ENCODE measurements around the gene PSMB1.
"Not testable (repeated sequence)": the region's sequence is repeated elsewhere in the genome, so short reads cannot be mapped to it uniquely, and the experiment has no call there.

Gene PSMB1

DNA sequence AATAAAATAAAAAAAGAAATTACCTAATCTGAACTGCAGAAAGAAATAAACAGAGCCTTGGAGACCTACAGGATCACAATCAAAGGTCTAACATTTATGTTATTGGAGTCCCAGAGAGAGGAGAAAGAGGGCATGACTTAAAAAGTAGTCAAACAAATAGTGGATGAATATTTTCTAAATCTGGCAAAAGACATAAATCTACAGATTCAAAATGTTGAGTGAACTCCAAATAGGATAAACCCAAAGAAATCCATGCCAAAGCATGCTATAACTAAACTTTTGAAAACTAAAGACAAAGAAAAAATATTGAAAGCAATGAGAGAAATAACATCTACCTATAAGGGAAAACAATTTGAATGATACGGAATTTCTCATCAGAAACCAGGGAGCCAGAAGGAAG lies 38.2 kb downstream of the PSMB1 start:
- DNase-seq (ENCODE audit: low read depth, low spot score): no peak
- TF ChIP-seq, protein P1, sequence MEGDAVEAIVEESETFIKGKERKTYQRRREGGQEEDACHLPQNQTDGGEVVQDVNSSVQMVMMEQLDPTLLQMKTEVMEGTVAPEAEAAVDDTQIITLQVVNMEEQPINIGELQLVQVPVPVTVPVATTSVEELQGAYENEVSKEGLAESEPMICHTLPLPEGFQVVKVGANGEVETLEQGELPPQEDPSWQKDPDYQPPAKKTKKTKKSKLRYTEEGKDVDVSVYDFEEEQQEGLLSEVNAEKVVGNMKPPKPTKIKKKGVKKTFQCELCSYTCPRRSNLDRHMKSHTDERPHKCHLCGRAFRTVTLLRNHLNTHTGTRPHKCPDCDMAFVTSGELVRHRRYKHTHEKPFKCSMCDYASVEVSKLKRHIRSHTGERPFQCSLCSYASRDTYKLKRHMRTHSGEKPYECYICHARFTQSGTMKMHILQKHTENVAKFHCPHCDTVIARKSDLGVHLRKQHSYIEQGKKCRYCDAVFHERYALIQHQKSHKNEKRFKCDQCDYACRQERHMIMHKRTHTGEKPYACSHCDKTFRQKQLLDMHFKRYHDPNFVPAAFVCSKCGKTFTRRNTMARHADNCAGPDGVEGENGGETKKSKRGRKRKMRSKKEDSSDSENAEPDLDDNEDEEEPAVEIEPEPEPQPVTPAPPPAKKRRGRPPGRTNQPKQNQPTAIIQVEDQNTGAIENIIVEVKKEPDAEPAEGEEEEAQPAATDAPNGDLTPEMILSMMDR (IDR thresholded peaks at IDR 0.05; ENCODE audit: low read depth, low read length): no peak
- in situ Hi-C loops (cut with HindIII; ENCODE audit: low sequenced_read_pairs): no loop called here

DNA sequence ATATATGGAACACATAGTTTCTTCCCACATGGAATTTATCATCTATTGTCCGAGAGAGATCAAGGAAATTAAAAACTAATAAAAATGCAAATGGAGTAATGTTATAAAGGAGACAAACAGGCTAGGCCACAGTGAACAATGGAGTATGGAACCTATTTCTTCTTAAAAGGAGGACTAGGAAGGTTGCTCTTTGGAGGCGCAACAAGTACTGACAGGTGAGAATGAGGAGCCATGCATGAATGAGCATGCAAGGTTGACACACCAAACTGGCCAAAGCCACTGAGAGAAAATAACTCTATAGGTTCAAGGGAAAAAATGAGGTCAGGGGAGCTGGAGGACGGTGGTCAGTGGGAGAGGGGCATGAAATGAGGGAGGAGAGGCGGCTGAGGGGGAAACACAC lies 40.9 kb downstream of the PSMB1 start:
- TF ChIP-seq, protein P1 (IDR thresholded peaks at IDR 0.05; ENCODE audit: low read depth, low read length): no peak
- no peak overlapping the region for H3K4me3 ChIP-seq (ENCODE audit: low read depth, low read length)
- in situ Hi-C loops (cut with HindIII; ENCODE audit: low sequenced_read_pairs): no loop called here
- no peak for DNase-seq (ENCODE audit: low read depth, low spot score)

More for the DNA sequence above, 38.2 kb downstream of the PSMB1 start:
- H3K4me3 ChIP-seq (ENCODE audit: low read depth, low read length): no peak overlapping the region

DNA sequence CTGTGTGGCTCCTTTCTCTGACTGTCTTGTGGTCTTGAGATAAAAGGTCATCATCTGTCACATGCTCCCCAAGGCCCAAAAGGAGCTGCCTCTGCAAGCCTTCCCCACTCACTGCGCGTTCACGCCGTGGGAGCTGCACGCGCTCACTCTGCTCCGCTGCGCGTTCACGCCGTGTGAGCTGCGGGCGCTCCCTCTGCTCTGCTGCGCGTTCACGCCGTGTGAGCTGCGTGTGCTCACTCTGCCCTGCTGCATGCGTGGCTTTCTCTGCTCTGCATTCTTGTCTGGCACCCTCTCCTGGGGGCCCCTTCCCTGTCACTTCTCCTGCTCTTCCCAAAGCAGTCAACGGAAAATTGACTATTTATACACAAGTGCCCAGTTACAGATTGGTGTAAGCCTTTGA lies 42.5 kb downstream of the PSMB1 start:
- no peak overlapping the region for H3K4me3 ChIP-seq (ENCODE audit: low read depth, low read length)
- in situ Hi-C loops (cut with HindIII; ENCODE audit: low sequenced_read_pairs): no loop called here
- no peak for DNase-seq (ENCODE audit: low read depth, low spot score)
- TF ChIP-seq, protein P1 (IDR thresholded peaks at IDR 0.05; ENCODE audit: low read depth, low read length): no peak

DNA sequence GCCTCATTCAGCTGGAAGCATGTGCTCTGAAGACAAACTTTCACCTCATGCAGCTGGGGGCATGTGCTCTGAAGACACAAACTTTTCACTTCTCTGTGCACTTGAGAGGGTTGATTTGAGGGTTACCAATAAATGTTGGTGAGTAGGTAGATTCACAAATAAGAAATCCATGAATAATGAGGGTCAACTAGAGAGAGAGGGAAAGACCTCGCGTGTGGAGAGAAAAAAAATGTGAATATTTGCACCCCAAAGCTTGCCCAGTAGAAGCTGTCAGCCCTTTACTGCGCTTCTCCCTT lies 43.4 kb downstream of the PSMB1 start:
- TF ChIP-seq, protein P1 (IDR thresholded peaks at IDR 0.05; ENCODE audit: low read depth, low read length): no peak
- in situ Hi-C loops (cut with HindIII; ENCODE audit: low sequenced_read_pairs): no loop called here
- H3K4me3 ChIP-seq (ENCODE audit: low read depth, low read length): no peak overlapping the region
- DNase-seq (ENCODE audit: low read depth, low spot score): no peak

DNA sequence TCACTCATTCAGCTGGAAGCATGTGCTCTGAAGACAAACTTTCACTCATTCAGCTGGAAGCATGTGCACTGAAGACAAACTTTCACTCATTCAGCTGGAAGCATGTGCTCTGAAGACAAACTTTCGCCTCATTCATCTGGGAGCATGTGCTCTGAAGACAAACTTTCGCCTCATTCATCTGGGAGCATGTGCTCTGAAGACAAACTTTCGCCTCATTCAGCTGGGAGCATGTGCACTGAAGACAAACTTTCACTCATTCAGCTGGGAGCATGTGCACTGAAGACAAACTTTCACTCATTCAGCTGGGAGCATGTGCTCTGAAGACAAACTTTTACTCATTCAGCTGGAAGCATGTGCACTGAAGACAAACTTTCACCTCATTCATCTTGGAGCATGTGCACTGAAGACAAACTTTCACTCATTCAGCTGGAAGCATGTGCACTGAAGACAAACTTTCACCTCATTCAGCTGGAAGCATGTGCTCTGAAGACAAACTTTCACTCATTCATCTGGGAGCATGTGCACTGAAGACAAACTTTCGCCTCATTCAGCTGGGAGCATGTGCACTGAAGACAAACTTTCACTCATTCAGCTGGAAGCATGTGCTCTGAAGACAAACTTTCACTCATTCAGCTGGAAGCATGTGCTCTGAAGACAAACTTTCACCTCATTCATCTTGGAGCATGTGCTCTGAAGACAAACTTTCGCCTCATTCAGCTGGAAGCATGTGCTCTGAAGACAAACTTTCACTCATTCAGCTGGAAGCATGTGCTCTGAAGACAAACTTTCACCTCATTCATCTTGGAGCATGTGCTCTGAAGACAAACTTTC lies 44.0 kb downstream of the PSMB1 start:
- DNase-seq (ENCODE audit: low read depth, low spot score); in situ Hi-C loops (cut with HindIII; ENCODE audit: low sequenced_read_pairs); H3K4me3 ChIP-seq (ENCODE audit: low read depth, low read length): not testable (repeated sequence)

DNA sequence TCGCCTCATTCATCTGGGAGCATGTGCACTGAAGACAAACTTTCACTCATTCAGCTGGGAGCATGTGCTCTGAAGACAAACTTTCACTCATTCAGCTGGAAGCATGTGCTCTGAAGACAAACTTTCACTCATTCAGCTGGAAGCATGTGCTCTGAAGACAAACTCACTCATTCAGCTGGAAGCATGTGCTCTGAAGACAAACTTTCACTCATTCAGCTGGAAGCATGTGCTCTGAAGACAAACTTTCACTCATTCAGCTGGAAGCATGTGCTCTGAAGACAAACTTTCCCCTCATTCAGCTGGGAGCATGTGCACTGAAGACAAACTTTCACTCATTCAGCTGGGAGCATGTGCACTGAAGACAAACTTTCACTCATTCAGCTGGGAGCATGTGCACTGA lies 44.8 kb downstream of the PSMB1 start:
- DNase-seq (ENCODE audit: low read depth, low spot score); H3K4me3 ChIP-seq (ENCODE audit: low read depth, low read length); in situ Hi-C loops (cut with HindIII; ENCODE audit: low sequenced_read_pairs): not testable (repeated sequence)

DNA sequence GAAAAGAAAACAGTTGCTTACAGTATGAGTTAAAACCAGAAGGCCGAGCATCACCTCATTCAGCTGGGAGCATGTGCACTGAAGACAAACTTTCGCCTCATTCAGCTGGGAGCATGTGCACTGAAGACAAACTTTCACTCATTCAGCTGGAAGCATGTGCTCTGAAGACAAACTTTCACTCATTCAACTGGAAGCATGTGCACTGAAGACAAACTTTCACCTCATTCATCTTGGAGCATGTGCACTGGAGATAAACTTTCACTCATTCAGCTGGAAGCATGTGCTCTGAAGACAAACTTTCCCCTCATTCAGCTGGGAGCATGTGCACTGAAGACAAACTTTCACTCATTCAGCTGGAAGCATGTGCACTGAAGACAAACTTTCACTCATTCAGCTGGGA lies 45.4 kb downstream of the PSMB1 start:
- in situ Hi-C loops (cut with HindIII; ENCODE audit: low sequenced_read_pairs); H3K4me3 ChIP-seq (ENCODE audit: low read depth, low read length); DNase-seq (ENCODE audit: low read depth, low spot score): not testable (repeated sequence)

DNA sequence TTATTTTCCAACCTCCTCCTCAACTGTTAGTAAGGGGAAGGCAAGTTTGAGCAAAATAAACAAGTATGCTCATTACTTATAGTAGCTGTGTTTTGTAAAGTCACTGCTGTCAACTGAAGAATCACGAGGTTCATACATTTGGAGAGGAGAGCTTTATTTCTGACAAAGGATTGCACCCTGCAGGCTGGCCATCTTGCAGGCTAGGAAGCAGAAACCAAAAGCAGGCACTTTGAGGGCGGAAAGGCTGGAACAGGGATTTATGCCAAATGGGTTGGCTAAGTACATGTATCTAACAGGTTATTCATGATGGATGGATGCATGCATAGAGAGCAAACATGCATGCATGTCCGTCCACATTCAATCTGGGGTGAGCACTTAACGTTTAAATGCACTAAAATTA lies 46.7 kb downstream of the PSMB1 start:
- DNase-seq (ENCODE audit: low read depth, low spot score): no peak
- TF ChIP-seq, protein P1 (IDR thresholded peaks at IDR 0.05; ENCODE audit: low read depth, low read length): no peak
- in situ Hi-C loops (cut with HindIII; ENCODE audit: low sequenced_read_pairs): no loop called here
- H3K4me3 ChIP-seq (ENCODE audit: low read depth, low read length): no peak overlapping the region

Data from astrocyte of the spinal cord (primary cell).